Measurements from ENCODE around the gene AHDC1. TPM values are rescaled to one million over a fixed set of nuclear protein-coding genes. Genes with fewer than 3 reads are reported as not detected.

Gene AHDC1
- total and polyA plus RNA-seq, 9 donors: 11.2 to 159 (median 82.1) TPM

GRCh38 chr1:27596986-27597385 is 7.0 kb downstream of the AHDC1 start:
- Histone ChIP-seq H3K4me1 (ENCODE audit: insufficient read depth) (peaks cover 68% of the 10 kb centered on the region), H3K4me3 (no peak overlapping the region), H3K27ac (peak overlapping the region in 1 of 2 donors; percentile 86), H3K27me3 (no peaks in the 10 kb centered on the region), H3K36me3 (no peaks in the 10 kb centered on the region), H3K9me3 (no peaks in the 10 kb centered on the region)
- intact Hi-C loops (cut with DNase I): no loop called here
- DNase-seq: peak in 1 of 5 donors; percentile 25
- no peak for TF ChIP-seq EP300 (IDR thresholded peaks at IDR 0.05)
- TF ChIP-seq CTCF (IDR thresholded peaks at IDR 0.05): no peak
- TF ChIP-seq POLR2A (IDR thresholded peaks at IDR 0.05): no peak
- 31 to 36% (median 32%) methylated on average over 4 of the region's 4 CpGs for WGBS, 3 donors

- no peaks in the 10 kb centered on the region for H3K9me3 ChIP-seq
- WGBS, 3 donors: 18 to 28% (median 20%) methylated on average over 6 to 9 of the region's 9 CpGs
- TF ChIP-seq CTCF (IDR thresholded peaks at IDR 0.05) (no peak), POLR2A (IDR thresholded peaks at IDR 0.05) (no peak), EP300 (IDR thresholded peaks at IDR 0.05) (no peak)
- peak overlapping the region in 1 of 2 donors; percentile 53 for H3K27ac ChIP-seq
- H3K36me3 ChIP-seq: no peaks in the 10 kb centered on the region
- intact Hi-C loops (cut with DNase I): no loop called here
- peak in 1 of 5 donors; percentile 45 for DNase-seq
- peaks cover 70% of the 10 kb centered on the region for H3K4me1 ChIP-seq (ENCODE audit: insufficient read depth)
- H3K4me3 ChIP-seq: no peak overlapping the region
- H3K27me3 ChIP-seq: no peaks in the 10 kb centered on the region
These were observed 7.7 kb downstream of the AHDC1 start for GRCh38 chr1:27596261-27596660.

GRCh38 chr1:27595597-27595996 is 8.3 kb downstream of the AHDC1 start:
- no peak overlapping the region for H3K4me3 ChIP-seq
- no peak for DNase-seq
- H3K27ac ChIP-seq: peak overlapping the region; percentile 30 to 71
- no peak for TF ChIP-seq CTCF (IDR thresholded peaks at IDR 0.05)
- TF ChIP-seq EP300 (IDR thresholded peaks at IDR 0.05): no peak
- TF ChIP-seq POLR2A (IDR thresholded peaks at IDR 0.05): no peak
- intact Hi-C loops (cut with DNase I): no loop called here
- no peaks in the 10 kb centered on the region for H3K27me3 ChIP-seq
- H3K36me3 ChIP-seq: no peaks in the 10 kb centered on the region
- peaks cover 73% of the 10 kb centered on the region for H3K4me1 ChIP-seq (ENCODE audit: insufficient read depth)
- H3K9me3 ChIP-seq: no peaks in the 10 kb centered on the region
- WGBS, 3 donors: 65 to 73% (median 72%) methylated on average over 5 of the region's 5 CpGs

GRCh38 chr1:27594564-27595510 is 9.1 kb downstream of the AHDC1 start:
- H3K36me3 ChIP-seq: no peaks in the 10 kb centered on the region
- H3K9me3 ChIP-seq: no peaks in the 10 kb centered on the region
- 34 to 41% (median 40%) methylated on average over 17 of the region's 17 CpGs for WGBS, 3 donors
- intact Hi-C loops (cut with DNase I): no loop called here
- TF ChIP-seq POLR2A (IDR thresholded peaks at IDR 0.05) (no peak), CTCF (IDR thresholded peaks at IDR 0.05) (no peak), EP300 (IDR thresholded peaks at IDR 0.05) (no peak)
- H3K4me3 ChIP-seq: no peak overlapping the region
- DNase-seq: peak in 1 of 5 donors; percentile 47
- H3K4me1 ChIP-seq (ENCODE audit: insufficient read depth): peaks cover 77% of the 10 kb centered on the region
- peak overlapping the region; percentile 30 to 71 for H3K27ac ChIP-seq
- H3K27me3 ChIP-seq: no peaks in the 10 kb centered on the region

Measured in ovary (tissue), 9 donors.